Nephron (organoid): ENCODE results near the gene INHBC.

Experiments used
- H3K27ac Mint-ChIP-seq, 3 experiments: 2 replicates each; pipeline ENCODE4 v1.8.0; 2020; ENCODE audit warnings: mixed read lengths in 3 of 3, mild to moderate bottlenecking in 2 of 3, moderate library complexity in 1 of 3
- H3K27me3 Mint-ChIP-seq: 2 replicates; pipeline ENCODE4 v1.8.0; 2021; ENCODE audit warnings: low read depth, mild to moderate bottlenecking, moderate library complexity, mixed read lengths
- H3K36me3 Mint-ChIP-seq: 2 replicates; pipeline ENCODE4 v1.8.0; 2020; ENCODE audit warnings: low read depth, mixed read lengths
- H3K4me1 Mint-ChIP-seq: 2 replicates; pipeline ENCODE4 v1.8.0; 2020; ENCODE audit warnings: mixed read lengths
- H3K4me3 Mint-ChIP-seq, 3 experiments: 2 replicates each; pipeline ENCODE4 v1.8.0; 2020; ENCODE audit warnings: mild to moderate bottlenecking in 3 of 3, mixed read lengths in 3 of 3, moderate library complexity in 2 of 3
- H3K9me3 Mint-ChIP-seq: 2 replicates; pipeline ENCODE4 v1.8.0; 2020; ENCODE audit warnings: mixed read lengths
- CTCF ChIP-seq, 3 experiments: fragments of 200-600 bp; sonication (generic); IDR thresholded peaks; one replicate each; pipeline ENCODE4 v1.5.0; 2021; ENCODE audit warnings: antibody characterized with exemption in 3 of 3; ENCODE audit not compliant: unreplicated experiment in 3 of 3

INHBC gene

DNA sequence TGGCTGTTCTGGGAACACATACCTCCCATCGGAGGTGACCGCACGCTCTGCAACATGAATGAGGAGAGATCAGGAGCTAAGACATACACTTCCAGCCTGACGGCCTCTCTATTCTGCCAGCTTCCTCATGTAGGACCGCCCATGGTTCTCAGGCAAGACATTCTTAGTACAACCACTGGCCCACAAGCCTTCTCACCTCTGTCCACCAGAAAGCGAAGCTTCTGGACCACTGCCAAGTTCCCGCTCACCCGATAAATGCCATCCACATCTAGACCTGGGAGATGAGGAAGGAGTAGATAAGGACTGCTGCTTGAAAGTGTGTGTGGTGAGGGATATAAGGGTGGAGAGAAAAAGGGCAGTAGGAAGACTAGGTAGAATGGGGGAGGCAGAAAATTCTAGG, 39.8 kb downstream of the INHBC start:
- peaks cover 25% of the 10 kb centered on the region for H3K4me1 Mint-ChIP-seq
- peaks cover 3% of the 10 kb centered on the region for H3K36me3 Mint-ChIP-seq
- H3K9me3 Mint-ChIP-seq, result no peaks in the 10 kb centered on the region
- TF ChIP-seq CTCF (IDR thresholded peaks at IDR 0.05; ENCODE audit: unreplicated experiment in 3 of 3), result no peak
- peak overlapping the region; percentile 25 to 60 (median 27) for H3K4me3 Mint-ChIP-seq
- peaks cover 85% of the 10 kb centered on the region for H3K27me3 Mint-ChIP-seq
- no peak overlapping the region for H3K27ac Mint-ChIP-seq

GRCh38 chr12:57474862-57475261, 40.3 kb downstream of the INHBC start:
- Mint-ChIP-seq H3K36me3 (peaks cover 3% of the 10 kb centered on the region), H3K27me3 (peaks cover 89% of the 10 kb centered on the region), H3K4me1 (peaks cover 25% of the 10 kb centered on the region), H3K9me3 (no peaks in the 10 kb centered on the region), H3K27ac (no peak overlapping the region), H3K4me3 (peak overlapping the region; percentile 25 to 60 (median 27))
- TF ChIP-seq CTCF (IDR thresholded peaks at IDR 0.05; ENCODE audit: unreplicated experiment in 3 of 3), result no peak

DNA sequence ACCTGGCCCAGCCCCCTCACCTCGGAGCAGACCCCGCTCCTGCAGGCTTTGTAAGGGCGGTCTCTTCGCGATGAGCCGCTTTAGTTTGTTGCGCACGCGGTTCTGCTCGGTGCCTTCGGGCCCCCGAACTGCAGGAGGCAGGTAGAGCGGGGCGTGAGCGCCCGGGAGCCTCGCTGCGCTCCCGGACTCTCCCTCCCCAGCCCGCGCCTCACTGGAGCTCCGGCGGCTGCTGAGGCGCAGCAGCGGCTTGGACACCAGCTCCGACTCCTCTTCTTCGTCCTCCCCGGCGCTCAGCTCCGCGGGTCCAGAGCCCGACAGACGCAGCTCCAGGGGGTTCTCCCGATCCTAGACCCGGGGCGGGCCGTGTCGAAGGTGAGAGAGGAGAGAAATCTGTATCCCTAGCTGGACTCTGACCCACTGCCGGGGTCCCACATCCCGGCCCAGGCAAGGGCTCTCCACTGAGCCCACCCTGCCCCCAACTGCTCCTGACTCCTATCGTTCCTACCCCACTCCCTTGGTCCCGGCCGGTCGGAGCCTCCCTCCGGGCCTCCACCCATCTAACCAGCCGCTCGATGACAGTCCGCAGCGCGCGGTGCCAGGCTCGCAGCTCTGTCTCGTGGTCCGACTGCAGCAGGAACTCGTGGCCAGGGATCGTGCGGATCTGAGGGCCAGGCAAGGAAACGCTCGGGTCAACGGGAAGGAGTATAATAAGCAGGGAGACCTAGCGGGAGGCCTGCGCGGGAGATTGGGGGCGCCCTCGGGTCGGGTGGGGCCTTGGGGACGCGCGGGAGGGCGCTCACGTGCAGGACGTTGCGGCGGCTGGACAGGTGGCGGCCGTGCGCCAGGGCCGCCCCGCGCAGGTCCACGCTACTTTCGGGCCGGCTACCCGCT, 40.9 kb downstream of the INHBC start:
- no peak for TF ChIP-seq CTCF (IDR thresholded peaks at IDR 0.05; ENCODE audit: unreplicated experiment in 3 of 3)
- Mint-ChIP-seq H3K27ac (no peak overlapping the region), H3K4me3 (peak overlapping the region; percentile 56 to 78 (median 65)), H3K36me3 (peaks cover 3% of the 10 kb centered on the region), H3K9me3 (no peaks in the 10 kb centered on the region), H3K4me1 (peaks cover 25% of the 10 kb centered on the region), H3K27me3 (peaks cover 95% of the 10 kb centered on the region)

GRCh38 chr12:57476162-57476992, 41.8 kb downstream of the INHBC start:
- Mint-ChIP-seq H3K4me1 (peaks cover 25% of the 10 kb centered on the region), H3K36me3 (peaks cover 3% of the 10 kb centered on the region), H3K27ac (no peak overlapping the region), H3K27me3 (peaks cover 97% of the 10 kb centered on the region), H3K4me3 (peak overlapping the region; percentile 45 to 78 (median 48)), H3K9me3 (no peaks in the 10 kb centered on the region)
- TF ChIP-seq CTCF (IDR thresholded peaks at IDR 0.05; ENCODE audit: unreplicated experiment in 3 of 3), result peak in 1 of 3 experiments; percentile 14

DNA sequence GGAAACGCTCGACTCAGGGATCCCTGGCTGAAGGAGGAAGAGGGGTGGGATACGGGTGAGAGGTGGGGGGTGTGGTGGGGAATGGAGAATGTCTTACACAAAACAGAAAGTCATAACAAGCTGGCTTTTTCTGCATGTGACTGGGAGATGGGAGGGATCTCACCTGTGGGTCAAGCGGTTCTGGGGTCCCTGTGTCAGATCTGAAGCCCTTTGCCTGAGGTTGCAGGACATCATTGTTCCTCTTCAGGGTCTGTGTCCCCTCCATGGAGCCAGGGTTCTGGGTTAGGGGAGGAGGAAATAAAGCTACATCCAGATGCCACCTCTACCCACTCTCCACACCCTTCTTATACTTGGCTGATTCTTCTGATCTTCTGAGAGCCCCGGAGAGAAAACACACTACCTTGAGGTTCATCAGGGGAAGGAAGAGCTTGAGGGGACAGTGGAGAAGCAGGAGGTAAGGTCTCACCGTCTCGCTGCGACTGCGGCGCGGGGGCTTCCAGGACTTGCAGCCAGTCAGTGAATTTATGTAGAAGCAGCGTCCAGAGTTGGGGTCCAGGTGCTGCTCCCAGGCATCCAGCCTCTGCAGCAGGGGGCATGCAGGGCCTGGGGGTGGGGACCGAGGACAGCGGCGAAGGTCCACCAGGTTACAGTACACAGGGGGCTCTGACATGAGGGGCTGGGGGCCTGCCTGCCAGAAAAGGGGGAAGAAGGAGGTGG, 42.6 kb downstream of the INHBC start:
- Mint-ChIP-seq H3K27ac (no peak overlapping the region), H3K9me3 (no peaks in the 10 kb centered on the region), H3K36me3 (peaks cover 3% of the 10 kb centered on the region), H3K4me1 (peaks cover 25% of the 10 kb centered on the region), H3K4me3 (peak overlapping the region; percentile 45 to 54 (median 48)), H3K27me3 (peaks cover 96% of the 10 kb centered on the region)
- TF ChIP-seq CTCF (IDR thresholded peaks at IDR 0.05; ENCODE audit: unreplicated experiment in 3 of 3), result no peak
